GM08714 (cell line): ENCODE data around the gene SLC39A11.
"Not testable (repeated sequence)": the region's sequence is repeated elsewhere in the genome, so short reads cannot be mapped to it uniquely, and the experiment has no call there.

ENCODE experiments used
- H3K4me3 ChIP-seq: fragments of 200-500 bp; sonication (Bioruptor generic); 2 replicates; pipeline ENCODE4 v1.5.1; 2014; ENCODE audit warnings: mild to moderate bottlenecking, low read length, inconsistent platforms
- ZNF274 ChIP-seq: IDR thresholded peaks from 2 replicates; pipeline ENCODE4 v1.6.1; 2012; ENCODE audit warnings: mild to moderate bottlenecking, low read depth, low read length

The SLC39A11 gene

DNA sequence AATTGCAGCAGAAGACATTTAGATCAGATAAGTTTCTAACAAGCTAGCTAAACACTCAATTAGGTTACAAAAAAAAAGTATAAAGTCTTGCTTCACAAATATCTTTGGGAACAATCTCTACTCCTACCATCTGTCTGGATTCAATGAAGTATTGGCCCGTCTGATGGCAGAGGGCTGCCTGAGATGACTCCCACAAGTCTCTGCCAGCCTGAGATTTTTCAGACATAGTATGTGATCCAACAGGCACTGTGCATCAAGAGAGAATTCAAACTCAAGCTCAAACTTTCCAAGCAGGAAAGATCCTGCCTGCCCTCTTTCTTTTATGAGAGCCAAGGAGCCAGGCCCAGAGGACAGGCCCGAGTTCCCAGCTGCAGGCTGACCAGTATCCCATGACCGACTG is 22.6 kb downstream of the SLC39A11 start:
- TF ChIP-seq ZNF274 = no peak

DNA sequence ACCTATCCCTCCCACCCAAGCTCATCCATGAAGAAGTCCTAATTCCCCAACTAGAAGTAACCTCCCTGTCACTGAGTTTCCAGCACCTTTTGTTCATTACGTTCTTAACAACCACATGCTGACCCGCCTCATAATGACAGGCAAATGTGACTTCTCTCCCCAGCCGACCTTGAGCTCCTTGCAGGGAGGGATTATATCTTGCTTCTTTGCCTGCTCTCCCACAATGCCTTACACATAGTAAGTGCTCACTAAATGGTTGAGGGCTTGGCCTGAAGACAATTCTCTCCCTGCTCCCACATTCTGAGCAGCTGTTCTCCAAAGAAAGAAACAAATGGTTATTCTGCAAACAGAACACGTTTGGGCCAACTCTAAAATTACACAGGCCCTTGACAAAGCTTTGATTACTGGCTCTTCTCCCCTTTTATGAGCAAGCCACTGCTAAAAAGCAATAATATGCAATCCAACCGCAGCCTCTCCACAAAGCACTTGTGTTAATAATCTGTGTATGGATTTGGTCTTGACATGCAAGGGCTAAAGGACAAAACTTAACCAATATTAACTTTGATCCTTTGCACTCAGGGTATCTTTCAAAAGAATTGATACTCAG is 23.2 kb downstream of the SLC39A11 start:
- TF ChIP-seq ZNF274 = no peak

More for the DNA sequence above, 22.6 kb downstream of the SLC39A11 start:
- H3K4me3 ChIP-seq = no peak overlapping the region

DNA sequence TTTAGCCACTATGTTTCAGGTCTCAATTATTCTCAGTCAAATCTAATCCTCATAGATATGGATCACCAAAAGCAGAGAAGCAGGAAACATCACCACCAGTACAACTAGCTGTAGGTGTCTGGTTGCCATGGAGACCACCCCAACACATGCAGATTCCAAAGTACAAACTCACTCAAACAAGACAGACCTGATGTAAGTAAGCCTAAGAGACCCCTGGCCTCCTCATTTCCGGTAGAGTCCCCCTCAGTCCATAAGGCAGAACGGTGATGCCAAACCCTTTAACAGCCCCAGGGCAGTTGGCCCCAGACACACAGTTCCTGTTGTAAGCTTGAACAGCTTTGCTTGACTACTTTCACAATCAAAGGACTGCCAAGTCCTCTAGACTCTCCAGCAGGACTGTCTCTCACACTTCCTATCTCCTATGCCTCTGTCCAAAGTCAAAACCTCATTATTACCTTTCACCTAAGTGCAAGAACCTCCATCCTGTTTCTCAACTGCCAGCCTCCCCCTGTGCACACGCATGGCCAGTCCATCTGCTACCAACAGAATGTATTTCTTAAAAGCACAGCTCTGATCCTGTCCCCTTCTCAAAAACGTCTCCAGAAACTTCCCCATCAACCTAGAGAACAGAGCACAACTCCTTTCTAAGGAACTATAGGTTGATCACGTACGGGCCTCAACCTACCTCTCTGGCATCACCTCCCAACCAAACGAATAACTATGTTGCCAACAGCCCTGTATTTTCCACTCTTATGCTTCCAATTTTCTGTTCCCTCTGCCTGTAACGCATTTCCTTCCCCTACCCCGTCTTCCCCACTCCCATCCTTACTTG is 23.9 kb downstream of the SLC39A11 start:
- no peak for TF ChIP-seq ZNF274
- H3K4me3 ChIP-seq = no peak overlapping the region

More for the DNA sequence above, 23.2 kb downstream of the SLC39A11 start:
- H3K4me3 ChIP-seq = no peak overlapping the region

DNA sequence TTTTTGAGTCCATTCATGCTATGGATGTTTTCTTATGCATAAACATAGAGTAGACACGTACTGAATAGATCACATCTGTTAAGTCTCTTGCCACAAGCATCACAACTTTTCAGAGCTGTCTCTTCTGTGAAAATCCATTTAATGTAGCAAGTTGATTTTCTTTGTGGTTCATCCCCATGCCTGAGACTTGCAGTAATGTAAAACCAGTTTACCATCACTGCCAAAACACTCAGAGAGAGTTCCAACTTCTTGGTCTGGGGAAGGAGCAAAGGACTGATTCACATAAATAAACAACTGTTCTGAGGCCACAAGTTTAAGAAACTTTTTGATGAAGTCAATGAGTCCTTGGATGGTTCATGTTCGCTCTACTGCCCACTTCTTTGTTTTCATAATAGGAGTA is 24.8 kb downstream of the SLC39A11 start:
- not testable (repeated sequence) for H3K4me3 ChIP-seq

DNA sequence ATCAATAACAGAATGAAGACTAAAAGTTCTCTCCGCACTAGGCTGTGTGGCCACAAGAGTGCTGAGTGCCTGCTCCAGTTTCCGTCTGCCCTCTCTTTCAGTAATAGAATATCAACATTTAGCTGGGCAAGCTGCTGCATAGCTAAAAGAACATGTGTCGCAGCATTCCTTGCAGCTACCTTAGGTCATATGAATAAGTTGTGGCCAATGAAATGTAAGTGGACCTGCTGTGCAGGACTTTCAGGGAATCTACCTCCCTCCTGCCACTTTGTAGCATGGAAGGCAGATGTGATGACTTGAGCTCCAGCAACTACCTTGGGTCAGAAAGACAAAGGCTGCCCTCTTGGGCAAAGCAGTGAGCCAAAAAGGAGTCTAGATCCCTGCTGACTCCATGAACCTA is 25.4 kb downstream of the SLC39A11 start:
- TF ChIP-seq ZNF274 = no peak

DNA sequence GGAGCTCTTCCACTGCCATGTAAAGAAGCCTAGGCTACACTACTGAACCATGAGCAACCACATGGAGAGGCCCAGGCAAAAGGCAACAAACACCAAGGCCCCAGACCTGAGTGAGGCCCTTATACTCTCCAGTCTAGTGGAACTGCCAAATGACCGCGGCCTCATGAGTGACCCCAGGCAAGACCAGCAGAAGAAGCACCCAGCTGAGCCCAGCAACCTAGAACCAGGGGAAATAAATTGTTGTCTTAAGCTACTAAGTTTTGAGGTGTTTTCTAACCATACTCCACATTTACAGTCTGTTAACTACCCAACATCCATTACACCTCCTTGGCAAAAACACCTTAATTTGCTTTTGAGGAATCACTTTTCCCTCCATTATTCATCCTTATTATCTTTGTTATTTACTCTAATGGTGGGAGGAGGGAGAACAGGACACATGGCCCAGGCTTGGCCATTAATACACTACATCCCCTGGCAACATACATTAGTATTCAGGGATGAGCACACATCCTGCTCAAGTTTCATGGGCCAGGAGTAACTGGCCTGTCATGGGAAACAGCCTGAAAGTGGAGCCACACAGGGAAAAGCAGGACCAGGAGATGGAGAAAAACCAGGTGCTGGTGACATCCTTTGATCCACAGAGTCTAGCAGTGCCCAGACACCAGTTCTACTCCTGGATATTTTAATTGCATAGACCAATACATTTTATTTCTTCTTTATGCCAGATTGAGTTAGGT is 26.2 kb downstream of the SLC39A11 start:
- no peak for TF ChIP-seq ZNF274
- no peak overlapping the region for H3K4me3 ChIP-seq

More for the DNA sequence above, 25.4 kb downstream of the SLC39A11 start:
- H3K4me3 ChIP-seq = no peak overlapping the region

DNA sequence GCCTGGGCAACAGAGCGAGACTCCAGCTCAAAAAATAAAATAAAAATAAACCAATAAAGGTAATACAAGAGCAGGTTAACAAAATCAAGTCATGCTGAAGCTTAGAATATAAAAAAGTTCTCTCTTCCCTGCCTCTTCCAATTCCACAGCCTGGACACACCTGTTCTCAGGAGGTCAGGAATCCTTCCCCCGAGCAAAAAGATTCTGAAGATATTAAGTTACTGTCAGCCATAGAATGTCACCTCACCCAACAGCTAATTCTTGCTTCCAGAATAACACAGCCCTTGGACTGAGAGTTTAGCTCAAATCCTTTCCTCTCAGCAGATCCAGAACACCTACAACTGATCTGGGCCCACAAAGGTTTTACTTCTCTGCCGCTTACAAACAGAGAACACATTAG is 27.1 kb downstream of the SLC39A11 start:
- no peak overlapping the region for H3K4me3 ChIP-seq
- no peak for TF ChIP-seq ZNF274

DNA sequence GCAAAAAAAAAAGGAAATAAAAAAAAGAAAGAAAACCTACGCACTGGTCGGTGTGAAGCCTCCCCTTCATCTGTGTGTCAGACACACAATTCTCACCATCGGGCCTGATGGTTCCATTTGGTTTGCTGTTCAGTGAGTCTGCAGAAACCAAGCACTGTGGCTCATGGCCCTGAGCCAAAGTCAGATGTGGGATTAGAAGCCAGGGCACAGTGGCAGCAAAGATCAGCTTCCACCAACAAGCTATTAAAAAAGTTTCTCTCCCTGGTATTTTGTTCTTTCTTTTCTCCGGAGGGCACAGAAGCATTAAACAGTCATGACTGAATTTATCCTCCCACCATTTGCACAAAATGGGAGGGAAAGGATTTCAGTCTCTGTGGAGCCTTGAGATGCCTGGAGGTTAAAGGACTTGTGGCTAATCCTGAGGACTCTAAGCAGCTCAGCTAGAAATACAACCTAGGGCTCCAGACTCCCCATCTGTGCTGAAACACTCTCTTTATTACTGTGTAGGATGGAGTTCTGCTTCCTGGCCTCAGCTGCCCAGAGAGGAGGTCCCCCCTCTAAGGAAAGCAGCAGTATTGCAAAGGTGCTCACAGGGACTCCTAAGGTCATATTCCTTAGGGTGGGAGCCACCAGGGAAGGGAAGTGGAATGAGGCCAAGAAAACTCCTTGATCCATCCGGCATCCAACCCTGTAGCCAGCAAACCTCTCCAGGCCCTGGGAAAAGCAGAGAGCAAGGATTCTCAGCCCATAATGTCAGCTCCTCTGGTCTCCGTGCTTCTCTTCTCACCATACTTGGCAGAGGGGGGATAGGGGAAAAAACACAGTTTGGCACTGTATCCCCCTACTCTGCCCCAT is 28.2 kb downstream of the SLC39A11 start:
- no peak for TF ChIP-seq ZNF274
- no peak overlapping the region for H3K4me3 ChIP-seq

DNA sequence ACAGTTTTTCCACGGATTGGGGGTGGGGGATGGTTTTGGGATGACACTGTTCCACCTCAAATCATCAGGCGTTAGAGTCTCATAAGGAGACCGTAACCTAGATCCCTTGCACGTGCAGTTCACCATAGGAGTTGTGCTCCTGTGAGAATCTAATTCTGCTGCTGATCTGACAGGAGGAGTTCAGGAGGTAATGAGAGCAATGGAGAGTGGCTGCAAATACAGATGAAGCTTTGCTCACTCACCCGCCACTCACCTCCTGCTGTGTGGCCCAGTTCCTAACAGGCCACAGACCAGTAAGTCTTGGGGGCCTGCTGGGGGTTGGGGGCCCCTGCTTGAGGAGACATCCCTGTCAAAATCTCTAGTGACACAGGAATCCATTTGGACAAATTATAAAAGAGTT is 29.8 kb downstream of the SLC39A11 start:
- H3K4me3 ChIP-seq = no peak overlapping the region
- TF ChIP-seq ZNF274 = no peak

DNA sequence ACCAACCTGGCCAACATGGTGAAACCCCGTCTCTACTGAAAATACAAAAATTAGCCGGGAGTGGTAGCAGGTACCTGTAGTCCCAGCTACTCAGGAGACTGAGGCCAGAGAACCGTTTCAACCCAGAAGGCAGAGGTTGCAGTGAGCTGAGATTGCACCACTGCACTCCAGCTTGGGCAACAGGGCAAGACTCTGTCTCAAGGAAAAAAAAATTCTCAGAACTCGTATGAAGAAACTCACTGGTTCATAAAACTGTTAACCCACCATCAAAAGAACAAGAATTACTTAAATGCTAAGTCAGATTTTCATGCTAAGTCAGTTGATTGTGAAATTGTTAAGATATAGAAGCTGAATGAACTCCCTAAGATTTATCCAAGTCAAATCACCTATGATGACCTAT is 31.3 kb downstream of the SLC39A11 start:
- TF ChIP-seq ZNF274 = no peak
- no peak overlapping the region for H3K4me3 ChIP-seq

DNA sequence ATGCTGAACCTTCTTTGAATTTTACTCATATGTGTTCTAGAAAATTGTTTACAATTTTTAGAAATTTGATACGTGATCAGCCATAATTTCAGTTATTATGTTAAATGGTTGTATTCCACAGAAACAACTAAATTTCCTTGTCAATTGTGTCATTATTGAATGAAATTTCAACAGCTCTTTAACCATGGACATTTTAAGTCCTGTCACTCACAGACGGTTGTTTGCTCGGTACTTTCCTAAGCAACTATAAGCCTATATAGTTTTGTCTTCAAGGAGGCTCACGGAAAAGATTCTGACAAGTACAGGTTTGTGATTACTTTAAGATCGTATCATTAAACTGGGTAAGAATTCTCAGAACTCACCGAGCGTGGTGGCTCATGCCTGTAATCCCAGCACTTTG is 31.8 kb downstream of the SLC39A11 start:
- TF ChIP-seq ZNF274 = no peak
- H3K4me3 ChIP-seq = no peak overlapping the region

DNA sequence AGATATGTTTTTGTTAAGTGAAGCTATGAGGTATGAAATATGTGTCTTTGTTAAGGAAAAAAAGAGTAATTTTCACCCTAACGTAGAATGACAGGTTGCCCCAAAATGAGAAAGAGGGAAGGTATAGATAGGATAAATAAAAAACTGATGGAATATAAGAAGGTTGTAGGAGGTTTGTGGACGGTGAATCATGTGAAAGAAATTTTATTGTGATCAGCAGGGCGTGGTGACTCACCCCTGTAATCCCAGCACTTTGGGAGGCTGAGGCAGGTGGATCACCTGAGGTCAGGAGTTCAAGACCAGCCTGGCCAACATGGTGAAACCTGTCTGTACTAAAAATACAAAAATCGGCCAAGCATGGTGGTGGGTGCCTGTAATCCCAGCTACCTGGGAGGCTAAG is 32.8 kb downstream of the SLC39A11 start:
- H3K4me3 ChIP-seq = not testable (repeated sequence)

DNA sequence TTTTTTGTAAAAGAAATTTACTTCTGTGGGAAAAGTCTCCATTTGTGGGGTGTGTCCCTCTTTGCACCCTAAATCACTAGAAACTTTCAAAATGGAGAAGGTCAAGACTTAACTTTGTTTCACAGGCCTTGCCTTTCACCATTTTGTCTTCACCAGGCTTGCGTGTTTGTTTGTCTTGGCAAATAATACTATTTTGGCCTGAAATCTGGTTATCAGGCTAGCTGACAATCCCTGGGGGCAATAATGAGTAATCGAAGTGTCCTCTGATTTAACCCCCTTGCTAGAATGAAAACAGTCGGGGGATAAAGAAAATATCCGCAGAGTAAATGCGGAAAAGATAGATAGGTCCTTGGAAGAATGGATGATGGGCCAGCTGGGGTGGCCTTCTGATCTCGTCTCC is 34.5 kb downstream of the SLC39A11 start:
- H3K4me3 ChIP-seq = no peak overlapping the region
- TF ChIP-seq ZNF274 = no peak

DNA sequence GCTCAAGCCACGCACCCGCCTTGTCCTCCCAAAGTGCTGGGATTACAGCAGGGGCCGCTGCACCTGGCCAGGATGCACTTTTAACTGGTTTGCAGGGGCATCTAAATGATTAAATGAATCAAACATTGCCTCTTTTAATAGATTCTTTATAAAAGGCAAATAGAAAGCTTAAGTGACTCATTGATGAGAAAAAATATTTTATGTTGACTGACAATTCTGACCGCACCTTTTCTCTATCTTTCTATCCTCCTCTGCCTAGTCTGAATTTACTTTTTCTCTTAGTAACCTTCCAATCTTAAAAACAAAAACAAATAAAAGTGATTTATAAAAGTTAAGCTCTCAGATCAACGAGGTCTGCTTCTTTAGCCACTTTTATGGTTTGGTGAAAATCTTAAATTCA is 35.3 kb downstream of the SLC39A11 start:
- TF ChIP-seq ZNF274 = no peak
- H3K4me3 ChIP-seq = no peak overlapping the region

DNA sequence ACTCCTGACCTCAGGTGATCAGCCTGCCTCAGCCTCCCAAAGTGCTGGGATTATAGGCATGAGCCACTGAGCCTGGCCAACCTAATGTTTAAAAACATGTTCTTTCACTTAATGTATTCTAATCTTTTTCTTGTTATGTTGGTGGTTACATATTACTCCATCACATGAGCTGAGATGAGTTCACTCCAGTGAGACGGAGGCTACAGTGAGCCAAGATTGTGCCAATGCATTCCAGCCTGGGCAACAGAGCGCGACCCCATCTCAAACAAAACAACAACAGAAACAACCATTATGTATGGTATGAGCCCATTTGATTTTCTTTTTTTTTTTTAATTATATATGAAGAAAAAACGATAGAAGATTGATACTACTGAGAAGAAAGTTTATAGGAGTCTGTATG is 39.6 kb downstream of the SLC39A11 start:
- no peak overlapping the region for H3K4me3 ChIP-seq
- no peak for TF ChIP-seq ZNF274
